Epithelial cell of umbilical artery (primary cell): ENCODE results near the gene AOC2. TPM values are rescaled to one million over a fixed set of nuclear protein-coding genes. Genes with fewer than 3 reads are reported as not detected.

Experiments
- total RNA-seq: library from RNA; depleted of rRNA; stranded (reverse); fragments of >200 nt; gene quantifications from 2 replicates; pipeline ENCODE4 v1.2.3, GENCODE V29; 2014

AOC2 gene
- total RNA-seq = 0.32 and 0.46 TPM in 2 replicates

GRCh38 chr17:42844271-42844670 lies at the start of gene AOC2:
TSS of gene AOC2 (plus strand) at chr17:42844580. CDS start at chr17:42844627, 47 bp downstream.

DNA sequence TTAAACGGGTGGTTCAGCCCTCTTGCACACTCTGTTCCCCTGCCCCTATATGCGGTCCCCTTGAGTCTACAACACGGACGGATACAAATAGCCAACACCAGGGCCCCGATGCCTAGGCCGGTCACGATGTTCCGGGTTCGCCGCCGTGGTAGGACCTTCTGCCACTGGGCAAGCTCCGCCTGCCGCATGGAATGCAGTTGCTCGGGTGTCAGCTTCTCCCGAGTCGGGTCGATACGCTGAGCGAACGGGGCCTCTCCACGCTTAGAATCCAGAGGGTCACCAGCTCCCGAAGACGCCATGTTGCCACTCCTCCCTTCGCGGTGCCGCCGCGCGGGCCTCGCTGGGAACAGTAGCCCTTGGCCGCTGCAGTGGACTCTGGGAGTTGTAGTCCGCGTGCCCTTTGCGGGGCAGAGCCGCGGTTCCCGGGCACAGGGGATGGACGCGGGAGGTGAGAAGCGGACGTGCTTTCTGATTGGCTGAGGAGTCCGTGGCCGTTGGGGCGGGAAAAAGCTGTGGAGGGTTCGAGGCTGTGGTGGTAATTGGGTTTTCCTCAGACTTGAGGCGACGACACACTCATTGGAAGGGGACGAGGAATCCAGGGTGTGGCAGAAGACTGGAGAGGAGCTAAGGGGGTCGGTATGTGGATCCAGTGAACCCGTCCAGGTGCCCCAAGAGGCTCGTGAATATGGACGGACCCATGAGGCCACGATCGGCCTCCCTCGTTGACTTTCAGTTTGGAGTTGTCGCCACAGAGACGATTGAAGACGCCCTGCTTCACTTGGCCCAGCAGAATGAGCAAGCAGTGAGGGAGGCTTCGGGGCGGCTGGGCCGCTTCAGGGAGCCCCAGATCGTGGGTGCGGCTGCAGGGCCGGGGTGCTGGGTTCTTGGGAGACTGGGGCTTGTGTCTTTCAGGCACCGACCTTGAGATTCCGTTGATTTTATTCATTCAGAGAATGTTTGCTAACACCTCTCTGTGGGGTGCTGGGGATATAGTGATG lies 45.7 kb upstream of the AOC2 start, which contains the start of the genes CNTD1 and COA3:
CNTD1 (plus strand) TSS at position 479 of the 998 bp plus-strand sequence; CDS start at position 686, 207 bp downstream.
COA3 (minus strand) TSS at position 322 of the 998 bp plus-strand sequence; CDS start at position 299, 23 bp downstream.

GRCh38 chr17:42832934-42833766 lies 11.2 kb upstream of the AOC2 start, which contains the start of gene PSME3:
TSS of gene PSME3 (plus strand) at chr17:42833397. CDS start at chr17:42833632, 235 bp downstream.

GRCh38 chr17:42850954-42851353 lies 6.6 kb downstream of the AOC2 start, which contains the start of gene AOC3:
TSS of gene AOC3 (plus strand) at chr17:42851199. CDS start at chr17:42851344, 145 bp downstream.

Other genes starting within 250 kb of the AOC2 start
- 62.4 and 64.1 TPM in 2 replicates for gene RETREG3, start 235.2 kb upstream of the AOC2 start, total RNA-seq
- 19.5 and 26.3 TPM in 2 replicates for gene TUBG1, start 234.9 kb upstream of the AOC2 start, total RNA-seq
- gene TUBG2, start 185.3 kb upstream of the AOC2 start, total RNA-seq = 2.6 and 4.1 TPM in 2 replicates
- gene PLEKHH3, start 167.6 kb upstream of the AOC2 start, total RNA-seq = 7.9 and 8.4 TPM in 2 replicates
- gene CCR10, start 162.7 kb upstream of the AOC2 start, total RNA-seq = 0.65 and 2.3 TPM in 2 replicates
- gene CNTNAP1, start 162.0 kb upstream of the AOC2 start, total RNA-seq = 2.6 and 11.2 TPM in 2 replicates
- gene EZH1, start 99.5 kb upstream of the AOC2 start, total RNA-seq = 5.8 and 14.0 TPM in 2 replicates
- 1.9 and 5.2 TPM in 2 replicates for gene RAMP2, start 83.4 kb upstream of the AOC2 start, total RNA-seq
- gene VPS25, start 71.1 kb upstream of the AOC2 start, total RNA-seq = 61.4 and 62.2 TPM in 2 replicates
- 0.32 and 0.76 TPM in 2 replicates for gene WNK4, start 64.0 kb upstream of the AOC2 start, total RNA-seq
- 88.4 and 101 TPM in 2 replicates for gene COA3, start 45.9 kb upstream of the AOC2 start, total RNA-seq
- gene CNTD1, start 45.7 kb upstream of the AOC2 start, total RNA-seq = 0.32 TPM in 1 of 2 replicates, not detected in the other
- 127 and 198 TPM in 2 replicates for gene BECN1, start 20.3 kb upstream of the AOC2 start, total RNA-seq
- gene PSME3, start 11.2 kb upstream of the AOC2 start, total RNA-seq = 91.3 and 127 TPM in 2 replicates
- under 0.01 and 0.15 TPM in 2 replicates for gene AOC3, start 6.6 kb downstream of the AOC2 start, total RNA-seq
- not detected in 2 replicates for gene G6PC1, start 56.2 kb downstream of the AOC2 start, total RNA-seq
- 25.7 and 34.2 TPM in 2 replicates for gene AARSD1, start 119.9 kb downstream of the AOC2 start, total RNA-seq
- 0.65 TPM in 1 of 2 replicates, not detected in the other for gene PTGES3L, start 135.5 kb downstream of the AOC2 start, total RNA-seq
- 8.8 and 12.6 TPM in 2 replicates for gene RUNDC1, start 136.0 kb downstream of the AOC2 start, total RNA-seq
- 928 and 1,618 TPM in 2 replicates for gene RPL27, start 153.8 kb downstream of the AOC2 start, total RNA-seq
- gene IFI35, start 162.2 kb downstream of the AOC2 start, total RNA-seq = 15.3 and 91.0 TPM in 2 replicates
- gene VAT1, start 177.8 kb downstream of the AOC2 start, total RNA-seq = 160 and 194 TPM in 2 replicates
- under 0.01 and 0.46 TPM in 2 replicates for gene RND2, start 180.7 kb downstream of the AOC2 start, total RNA-seq